WTC11 (cell line): Measurements from ENCODE around the gene BTBD10.

Experiments used
- MYBL2 ChIP-seq: sonication (generic); formaldehyde crosslinking; IDR thresholded peaks from 2 replicates; pipeline ENCODE4 v1.8.1; 2023; ENCODE audit warnings: mild to moderate bottlenecking, moderate library complexity, missing genetic modification reagents
- RELA ChIP-seq: sonication (generic); formaldehyde crosslinking; IDR thresholded peaks from 2 replicates; pipeline ENCODE4 v1.8.1; 2022; ENCODE audit warnings: missing genetic modification reagents, mild to moderate bottlenecking, borderline replicate concordance
- TCF7 ChIP-seq: sonication (generic); formaldehyde crosslinking; IDR thresholded peaks from 2 replicates; pipeline ENCODE4 v1.8.0; 2022; ENCODE audit warnings: mild to moderate bottlenecking, low read depth, missing genetic modification reagents, moderate library complexity
- TEAD1 ChIP-seq: sonication (generic); formaldehyde crosslinking; IDR thresholded peaks from 2 replicates; pipeline ENCODE4 v1.8.0; 2022; ENCODE audit warnings: mild to moderate bottlenecking, missing genetic modification reagents
- ZNF121 ChIP-seq: sonication (generic); formaldehyde crosslinking; IDR thresholded peaks from 2 replicates; pipeline ENCODE4 v1.8.0; 2023; ENCODE audit warnings: missing genetic modification reagents
- ZNF423 ChIP-seq: fragments of 250-450 bp; sonication (Bioruptor Pico); IDR thresholded peaks from 2 replicates; pipeline ENCODE4 v2.1.2; 2022; ENCODE audit warnings: mild to moderate bottlenecking, moderate library complexity
- TF ChIP-seq, protein P1 (sequence below): fragments of 200-600 bp; IDR thresholded peaks from 2 replicates; pipeline ENCODE4 v1.8.0; 2022; ENCODE audit warnings: antibody characterized with exemption
- TF ChIP-seq, protein P2 (sequence below): sonication (generic); formaldehyde crosslinking; conservative IDR thresholded peaks from 2 replicates; pipeline ENCODE4 v1.8.1; 2022; ENCODE audit warnings: mild to moderate bottlenecking, missing genetic modification reagents
- TF ChIP-seq, protein P3 (sequence below): sonication (generic); formaldehyde crosslinking; IDR thresholded peaks from 2 replicates; pipeline ENCODE4 v1.8.0; 2022; ENCODE audit warnings: mild to moderate bottlenecking, missing genetic modification reagents

DNA sequence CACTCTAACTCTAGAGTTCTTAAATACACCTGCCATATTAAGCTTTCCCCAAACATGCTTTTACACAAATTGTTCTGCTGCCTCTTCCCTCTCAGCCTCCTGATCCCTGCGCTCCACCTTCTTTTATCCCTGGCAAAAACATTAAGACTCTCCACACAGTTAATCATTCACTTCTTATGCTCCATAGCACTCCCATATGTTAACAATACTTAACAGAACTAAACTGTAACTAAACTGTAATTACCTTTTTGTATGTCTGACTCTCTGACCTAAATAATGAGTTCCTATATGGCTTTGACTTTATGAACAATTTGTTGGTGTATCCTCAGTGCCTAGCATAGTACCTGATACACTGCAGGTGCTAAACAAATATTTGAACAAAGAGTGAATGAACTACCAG lies 71.8 kb downstream of the BTBD10 start:
- TF ChIP-seq, protein P1, sequence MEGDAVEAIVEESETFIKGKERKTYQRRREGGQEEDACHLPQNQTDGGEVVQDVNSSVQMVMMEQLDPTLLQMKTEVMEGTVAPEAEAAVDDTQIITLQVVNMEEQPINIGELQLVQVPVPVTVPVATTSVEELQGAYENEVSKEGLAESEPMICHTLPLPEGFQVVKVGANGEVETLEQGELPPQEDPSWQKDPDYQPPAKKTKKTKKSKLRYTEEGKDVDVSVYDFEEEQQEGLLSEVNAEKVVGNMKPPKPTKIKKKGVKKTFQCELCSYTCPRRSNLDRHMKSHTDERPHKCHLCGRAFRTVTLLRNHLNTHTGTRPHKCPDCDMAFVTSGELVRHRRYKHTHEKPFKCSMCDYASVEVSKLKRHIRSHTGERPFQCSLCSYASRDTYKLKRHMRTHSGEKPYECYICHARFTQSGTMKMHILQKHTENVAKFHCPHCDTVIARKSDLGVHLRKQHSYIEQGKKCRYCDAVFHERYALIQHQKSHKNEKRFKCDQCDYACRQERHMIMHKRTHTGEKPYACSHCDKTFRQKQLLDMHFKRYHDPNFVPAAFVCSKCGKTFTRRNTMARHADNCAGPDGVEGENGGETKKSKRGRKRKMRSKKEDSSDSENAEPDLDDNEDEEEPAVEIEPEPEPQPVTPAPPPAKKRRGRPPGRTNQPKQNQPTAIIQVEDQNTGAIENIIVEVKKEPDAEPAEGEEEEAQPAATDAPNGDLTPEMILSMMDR: no peak
- TF ChIP-seq MYBL2 (CRISPR knock-in tag): no peak
- TF ChIP-seq, protein P2, sequence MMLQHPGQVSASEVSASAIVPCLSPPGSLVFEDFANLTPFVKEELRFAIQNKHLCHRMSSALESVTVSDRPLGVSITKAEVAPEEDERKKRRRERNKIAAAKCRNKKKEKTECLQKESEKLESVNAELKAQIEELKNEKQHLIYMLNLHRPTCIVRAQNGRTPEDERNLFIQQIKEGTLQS (CRISPR knock-in tag): no peak
- TF ChIP-seq ZNF121: no peak
- TF ChIP-seq, protein P3, sequence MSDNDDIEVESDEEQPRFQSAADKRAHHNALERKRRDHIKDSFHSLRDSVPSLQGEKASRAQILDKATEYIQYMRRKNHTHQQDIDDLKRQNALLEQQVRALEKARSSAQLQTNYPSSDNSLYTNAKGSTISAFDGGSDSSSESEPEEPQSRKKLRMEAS: no peak
- no peak for TF ChIP-seq RELA (CRISPR knock-in tag)
- TF ChIP-seq TEAD1 (CRISPR knock-in tag): no peak
- no peak for TF ChIP-seq ZNF423 (CRISPR knock-in tag)
- TF ChIP-seq TCF7 (CRISPR knock-in tag): no peak
